NCI-H345 treated with DMSO at 0.1 percent for 48 hours (cell line): ENCODE data around the gene SCYL2.
"Not testable (repeated sequence)": the region's sequence is repeated elsewhere in the genome, so short reads cannot be mapped to it uniquely, and the experiment has no call there.

ENCODE experiments used
- DNase-seq: peaks from one replicate; lab custom pipeline; 2025; ENCODE audit not compliant: unreplicated experiment; lab: John Stamatoyannopoulos, UW

Gene SCYL2

DNA sequence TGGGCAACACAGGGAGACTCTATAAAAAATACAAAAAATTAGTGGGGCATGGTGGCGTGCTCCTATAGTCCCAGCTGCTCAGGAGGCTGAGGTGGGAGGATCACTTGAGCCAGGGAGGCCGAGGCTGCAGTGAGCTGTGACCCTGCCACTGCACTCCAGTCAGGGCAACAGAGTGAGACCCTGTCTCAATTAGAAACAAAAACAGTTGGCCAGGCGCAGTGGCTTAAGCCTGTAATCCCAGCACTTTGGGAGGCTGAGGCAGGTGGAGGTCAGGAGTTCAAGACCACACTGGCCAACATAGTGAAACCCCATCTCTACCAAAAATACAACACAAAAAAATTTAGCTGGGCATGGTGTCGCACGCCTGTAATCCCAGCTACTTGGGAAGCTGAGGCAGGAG is 1.9 kb upstream of the SCYL2 start:
- DNase-seq: not testable (repeated sequence)

DNA sequence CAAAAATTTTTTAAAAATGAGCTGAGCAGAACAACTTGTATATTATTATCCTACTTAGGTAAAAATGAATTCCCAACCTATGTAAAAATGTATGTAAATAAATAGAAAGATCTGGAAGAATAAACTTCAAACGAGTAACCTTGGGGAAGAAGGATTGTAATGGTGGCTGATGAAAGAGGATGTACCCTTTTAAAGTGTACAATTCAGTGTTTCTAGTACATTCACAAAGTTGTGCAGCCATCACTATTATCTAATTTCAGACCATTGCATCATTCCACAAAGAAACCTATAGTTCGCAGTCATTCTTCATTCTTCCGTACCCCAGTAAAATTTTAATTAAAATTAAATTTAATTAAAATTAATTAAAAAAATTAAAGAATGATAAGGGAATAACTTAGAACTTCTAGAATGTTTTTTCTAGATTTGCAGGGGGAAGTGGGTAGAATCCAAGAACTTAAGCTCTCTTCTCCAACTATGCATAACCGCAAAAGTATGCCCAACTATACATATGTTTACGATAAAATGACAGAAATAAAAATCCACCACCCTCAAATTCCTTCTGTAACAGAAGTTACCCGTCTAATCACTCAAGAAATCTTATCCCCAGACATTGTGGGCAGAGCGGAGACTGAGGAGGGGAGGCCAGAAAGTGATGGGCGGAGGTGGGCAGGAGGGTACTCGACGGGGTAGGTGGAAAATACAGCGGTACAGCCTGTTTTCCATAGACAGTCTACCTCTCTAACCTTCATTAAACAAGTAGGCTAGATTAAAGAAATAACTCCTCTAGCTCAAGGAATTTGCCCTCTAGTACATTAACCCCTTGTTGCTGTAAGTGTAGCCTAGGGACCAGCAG is 1.0 kb upstream of the SCYL2 start:
- DNase-seq: no peak

DNA sequence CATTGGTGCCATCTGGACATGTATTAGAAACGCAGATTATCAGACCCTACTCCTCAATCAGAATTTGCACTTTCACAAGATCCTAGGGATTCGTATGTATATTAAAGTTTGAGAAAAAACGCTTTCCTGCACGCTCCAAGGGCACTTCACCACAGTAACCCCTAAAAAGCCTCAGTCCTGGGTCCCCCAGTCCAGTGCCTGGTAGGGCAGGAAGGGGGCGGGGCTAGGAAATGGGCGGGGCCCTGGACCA is 467 bp upstream of the SCYL2 start:
- no peak for DNase-seq

DNA sequence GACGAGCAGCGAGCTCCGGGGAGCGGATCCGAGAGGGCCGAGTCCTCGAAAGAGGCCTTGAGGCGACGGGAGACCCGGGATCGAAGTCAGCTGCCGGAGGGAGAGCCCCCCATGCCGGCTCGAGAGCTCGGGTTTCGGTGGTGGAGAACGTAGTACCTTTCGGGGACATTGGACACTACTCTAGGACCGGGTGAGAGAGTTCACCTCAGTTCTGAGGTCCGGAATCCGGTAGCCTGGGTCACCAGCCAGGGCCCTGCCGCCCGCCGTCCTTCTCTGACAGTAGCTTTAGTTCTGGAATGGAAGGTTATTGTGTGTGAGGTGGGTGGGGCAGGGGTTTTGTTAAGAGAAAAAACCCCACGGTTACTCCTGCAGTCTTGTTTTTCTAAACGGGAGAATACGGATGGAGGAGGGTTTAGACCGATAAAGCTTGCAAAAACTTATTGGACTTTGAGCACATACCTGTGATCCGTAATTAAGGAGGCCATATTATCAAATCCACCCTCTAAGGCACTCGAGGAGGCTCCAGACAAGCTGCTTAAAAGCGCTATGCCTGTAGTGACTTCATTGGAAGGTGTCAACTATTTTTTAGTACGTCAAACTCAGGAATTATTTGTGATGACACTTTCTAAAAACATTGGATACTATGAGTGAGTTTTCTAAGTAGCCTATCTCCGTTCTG is 765 bp downstream of the SCYL2 start:
- no peak for DNase-seq

DNA sequence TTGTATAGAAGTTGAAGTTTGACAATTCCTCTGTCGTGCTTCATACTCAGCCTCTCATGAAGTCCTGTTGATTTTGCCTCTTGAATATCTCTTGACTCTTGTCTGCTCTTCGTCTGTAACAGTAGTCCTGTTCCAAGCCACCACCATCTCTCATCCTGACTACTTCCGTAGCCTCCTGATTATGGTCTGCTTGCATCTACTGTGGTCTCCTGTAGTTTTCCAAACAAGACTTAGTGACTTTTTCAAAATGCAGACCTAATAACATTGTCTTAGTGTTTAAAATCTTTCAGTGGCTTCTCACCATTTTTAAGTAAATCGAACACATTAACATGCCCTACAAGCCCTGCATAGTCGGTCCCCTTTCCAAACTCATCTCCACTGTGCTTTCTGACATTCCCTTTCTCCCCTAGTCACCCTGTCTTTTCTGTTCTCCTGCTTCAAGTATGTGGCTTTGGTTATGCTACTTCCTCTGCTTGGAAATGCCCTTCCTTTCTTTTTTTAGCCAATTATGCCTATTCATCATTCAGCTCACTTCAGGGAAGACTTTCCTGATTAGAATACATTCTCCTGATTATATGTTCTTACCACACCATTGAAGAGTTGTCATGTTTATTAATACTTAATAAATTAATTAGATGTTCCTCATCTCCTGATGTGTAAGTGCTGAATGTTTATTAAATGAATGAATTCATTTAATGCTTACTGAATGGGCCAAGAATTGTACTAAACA is 2.0 kb downstream of the SCYL2 start:
- no peak for DNase-seq

DNA sequence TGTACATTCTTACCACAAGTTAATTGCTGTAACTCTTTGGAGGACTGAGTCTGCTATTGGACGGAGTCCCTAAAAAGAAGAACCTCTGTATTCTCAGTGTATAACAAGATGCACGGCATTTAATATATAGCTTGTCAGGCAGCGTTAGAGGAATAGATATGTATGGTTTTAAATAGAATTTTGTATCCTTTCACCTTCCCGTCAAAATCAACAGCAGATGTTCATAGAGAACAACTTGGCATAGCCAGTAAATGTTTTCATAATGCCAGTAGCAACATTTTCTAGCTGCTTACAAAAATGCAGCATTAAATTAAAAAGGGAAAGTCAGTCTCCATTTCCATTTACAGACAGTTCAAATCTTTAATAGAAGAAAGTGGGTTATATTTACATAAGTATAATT is 6.8 kb downstream of the SCYL2 start:
- DNase-seq: no peak

DNA sequence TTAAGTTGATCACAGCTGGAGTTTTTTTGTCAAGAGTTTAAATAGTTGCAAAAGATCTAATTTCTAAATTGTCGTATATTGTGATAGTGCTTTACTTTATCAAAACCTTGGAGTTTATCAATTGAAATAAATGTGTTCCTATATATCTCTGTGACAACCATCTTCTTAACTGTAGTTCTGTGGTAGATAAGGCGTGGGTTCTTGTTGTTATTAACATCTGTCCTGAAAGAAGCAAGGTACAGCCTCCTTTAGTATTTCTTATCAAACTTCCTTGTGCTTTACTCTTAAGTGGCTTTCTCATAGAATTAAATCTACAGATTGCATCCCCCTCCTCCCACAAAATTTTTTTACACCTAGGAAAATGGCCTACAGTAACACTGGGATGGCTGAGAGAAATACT is 7.3 kb downstream of the SCYL2 start:
- no peak for DNase-seq

DNA sequence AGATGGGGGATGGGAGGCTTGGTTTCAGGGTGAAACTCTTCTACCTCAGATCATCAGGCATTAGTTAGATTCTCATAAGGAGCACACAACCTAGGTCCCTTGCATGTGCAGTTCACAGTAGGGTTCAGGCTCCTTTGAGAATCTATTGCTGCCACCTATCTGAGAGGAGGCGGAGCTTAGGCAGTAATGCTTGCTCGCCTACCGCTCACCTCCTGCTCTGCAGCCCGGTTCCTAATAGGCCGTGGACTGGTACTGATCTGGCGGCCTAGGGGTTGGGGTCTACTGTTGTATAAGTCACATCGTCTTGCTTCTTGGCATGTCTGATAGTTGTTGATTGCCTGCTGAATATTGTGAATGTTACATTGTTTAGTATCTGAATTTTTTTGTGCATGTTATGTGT is 12.2 kb downstream of the SCYL2 start:
- DNase-seq: no peak

DNA sequence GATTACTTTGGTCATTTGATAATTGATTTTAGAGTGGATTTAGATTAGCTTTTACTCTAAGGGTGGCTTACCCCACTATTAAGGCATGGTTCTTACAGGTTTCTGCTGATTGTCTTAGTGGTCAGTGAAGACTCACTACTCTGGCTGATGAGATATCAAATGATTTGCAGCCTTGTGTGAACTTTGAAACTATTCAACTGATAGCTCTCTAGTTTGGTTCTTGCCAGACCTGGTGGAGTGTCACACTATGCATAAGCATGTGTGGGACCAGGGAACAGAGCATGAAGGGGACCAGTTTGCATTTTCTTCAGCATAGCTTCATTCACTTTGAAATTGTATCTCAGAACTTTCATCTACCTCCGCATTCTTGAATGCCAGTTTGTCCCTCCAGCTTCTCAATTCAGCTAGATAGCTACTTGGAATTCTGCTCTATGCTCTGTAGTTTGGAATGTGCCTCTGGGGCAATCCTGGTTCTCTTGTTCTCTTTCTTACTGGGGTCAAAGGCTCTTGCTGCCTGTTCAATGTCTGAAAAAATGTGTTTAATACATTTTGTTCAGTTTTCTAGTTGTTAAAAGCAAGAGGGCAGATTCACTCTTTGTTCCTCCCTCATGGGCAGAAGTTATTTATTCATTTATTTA is 12.7 kb downstream of the SCYL2 start:
- DNase-seq: no peak

DNA sequence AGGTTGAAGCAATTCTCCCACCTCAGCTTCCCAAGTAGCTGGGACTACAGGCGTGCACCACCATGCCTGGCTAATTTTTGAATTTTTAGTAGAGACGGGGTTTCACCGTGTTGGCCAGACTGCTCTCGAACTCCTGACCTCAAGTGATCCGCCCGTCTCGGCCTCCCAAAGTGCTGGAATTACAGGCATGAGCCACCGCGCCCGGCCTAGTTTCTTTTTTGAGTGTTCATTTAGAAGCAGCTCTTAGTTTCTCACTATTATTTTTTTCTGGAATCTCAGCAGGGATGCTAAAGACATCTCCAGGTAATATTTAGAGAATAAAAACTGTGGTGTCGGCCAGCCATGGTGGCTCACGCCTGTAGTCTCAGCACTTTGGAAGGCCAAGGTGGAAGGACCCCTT is 17.6 kb downstream of the SCYL2 start:
- not testable (repeated sequence) for DNase-seq

DNA sequence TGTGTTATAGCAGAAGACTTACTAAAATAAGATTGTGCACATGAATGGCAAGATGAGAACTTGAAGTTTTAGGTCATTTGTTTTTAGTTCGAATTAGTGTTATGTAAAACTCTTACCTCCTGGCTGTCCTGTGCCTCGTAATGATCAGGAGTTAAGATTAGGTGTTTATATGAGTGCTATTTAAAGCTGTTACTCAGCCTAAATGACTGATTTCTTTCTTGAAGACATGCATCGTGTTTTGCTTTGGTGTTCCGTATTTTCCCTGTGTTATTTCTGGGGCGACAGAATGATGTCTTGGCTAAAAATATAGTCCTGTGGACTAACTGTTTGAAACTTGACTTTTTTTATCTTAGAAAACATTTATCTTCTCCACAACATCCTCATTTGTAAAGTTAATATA is 22.1 kb downstream of the SCYL2 start:
- DNase-seq: no peak

DNA sequence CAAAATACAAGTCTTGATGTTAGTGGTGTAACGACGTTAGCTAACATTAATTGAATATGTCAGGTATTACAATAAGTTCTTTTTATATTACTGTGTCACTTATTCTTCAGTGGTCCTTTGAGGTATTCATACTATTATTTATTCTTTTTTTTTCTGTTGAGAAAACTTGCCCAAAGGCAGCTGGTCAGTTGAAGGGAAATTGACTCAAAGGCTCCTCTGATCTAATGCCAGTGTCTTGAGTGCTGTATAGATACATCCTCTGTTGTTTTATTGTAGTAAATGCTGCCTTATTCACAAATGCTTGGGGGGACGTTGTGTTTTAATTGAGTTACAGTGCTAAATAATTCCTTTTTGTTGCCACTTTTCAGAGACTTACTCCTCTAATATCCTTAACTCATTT is 23.0 kb downstream of the SCYL2 start:
- no peak for DNase-seq

DNA sequence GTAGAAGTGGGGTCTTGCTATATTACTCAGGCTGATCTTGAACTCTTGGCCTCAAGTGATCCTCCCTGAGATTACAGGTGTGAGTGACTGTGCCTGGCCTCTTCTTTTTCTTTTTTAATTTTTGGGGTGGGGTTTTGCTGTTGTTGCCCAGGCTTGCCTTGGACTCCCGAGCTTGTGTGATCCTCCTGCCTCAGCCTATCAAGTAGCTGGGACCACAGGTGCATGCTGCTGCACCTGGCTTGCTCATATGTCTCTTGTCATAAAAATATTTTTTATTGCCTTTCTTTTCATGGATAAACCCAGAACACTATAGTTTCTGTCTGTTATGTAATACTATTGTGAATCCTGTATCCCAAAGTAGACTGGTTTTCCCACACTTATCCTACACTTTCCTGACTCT is 26.0 kb downstream of the SCYL2 start:
- no peak for DNase-seq

DNA sequence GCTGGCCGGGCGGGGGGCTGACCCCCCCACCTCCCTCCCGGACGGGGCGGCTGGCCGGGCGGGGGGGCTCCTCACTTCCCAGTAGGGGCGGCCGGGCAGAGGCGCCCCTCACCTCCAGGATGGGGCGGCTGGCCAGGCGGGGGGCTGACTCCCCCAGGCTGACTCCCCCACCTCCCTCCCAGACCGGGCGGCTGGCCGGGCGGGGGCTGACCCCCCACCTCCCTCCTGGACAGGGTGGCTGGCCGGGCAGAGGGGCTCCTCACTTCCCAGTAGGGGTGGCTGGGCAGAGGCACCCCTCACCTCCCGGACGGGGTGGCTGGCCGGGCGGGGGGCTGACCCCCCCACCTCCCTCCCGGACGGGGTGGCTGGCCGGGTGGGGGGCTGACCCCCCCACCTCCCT is 27.4 kb downstream of the SCYL2 start:
- not testable (repeated sequence) for DNase-seq

DNA sequence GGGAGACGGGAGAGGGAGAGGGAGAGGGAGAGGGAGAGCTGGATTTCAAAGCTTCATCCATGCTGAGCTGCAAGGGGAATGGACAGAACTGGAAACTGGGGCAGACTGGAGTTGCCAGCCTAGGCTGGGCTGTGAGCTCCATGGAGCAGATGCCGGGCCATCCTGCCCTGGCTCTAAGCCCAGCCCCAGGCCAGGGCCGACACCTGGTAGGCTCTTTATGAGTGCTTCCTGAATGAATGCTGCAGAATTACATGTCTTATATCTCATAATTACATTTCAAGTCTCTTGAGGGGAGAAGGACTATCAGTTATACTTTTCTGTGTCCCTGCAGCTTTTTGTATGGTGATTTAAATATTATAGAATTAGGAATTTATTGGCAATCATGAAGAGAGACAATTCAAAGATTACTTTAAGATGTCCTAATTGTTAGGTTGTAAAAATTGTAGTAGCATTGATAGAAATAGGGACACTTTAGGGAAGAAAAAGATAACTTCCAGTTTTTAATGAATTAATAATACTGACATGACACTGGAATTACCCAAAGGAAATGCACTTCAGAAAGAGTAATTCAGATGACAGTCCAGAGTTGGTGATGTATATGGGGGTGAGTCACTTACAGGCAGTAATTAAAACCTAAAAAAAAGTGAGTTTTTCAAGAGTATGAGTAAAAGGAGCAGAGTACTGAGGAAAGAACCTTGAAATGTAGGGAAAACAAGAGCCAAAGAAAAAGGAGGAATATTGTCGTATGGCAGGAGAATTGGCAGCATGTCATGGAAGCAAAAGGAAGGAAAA is 29.0 kb downstream of the SCYL2 start:
- DNase-seq: no peak

DNA sequence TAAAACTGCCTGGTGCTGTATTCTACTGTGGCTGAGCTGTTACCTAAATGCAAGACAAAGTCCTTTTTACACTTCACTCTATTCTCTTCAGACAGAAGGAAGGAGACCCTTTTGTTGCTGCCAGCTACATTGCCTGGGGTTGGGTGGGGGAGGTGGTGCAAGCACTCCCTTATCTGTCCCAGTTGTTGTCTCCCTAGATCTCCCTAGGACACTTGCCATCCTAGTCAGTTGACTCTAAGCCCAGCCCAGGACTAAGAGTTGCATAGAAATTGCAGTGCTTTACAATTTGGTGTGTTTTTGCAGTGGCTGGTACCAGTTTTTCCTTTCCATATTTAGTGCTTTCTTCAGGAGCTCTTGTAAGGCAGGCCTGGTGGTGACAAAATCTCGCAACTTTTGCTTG is 35.1 kb downstream of the SCYL2 start:
- no peak for DNase-seq

DNA sequence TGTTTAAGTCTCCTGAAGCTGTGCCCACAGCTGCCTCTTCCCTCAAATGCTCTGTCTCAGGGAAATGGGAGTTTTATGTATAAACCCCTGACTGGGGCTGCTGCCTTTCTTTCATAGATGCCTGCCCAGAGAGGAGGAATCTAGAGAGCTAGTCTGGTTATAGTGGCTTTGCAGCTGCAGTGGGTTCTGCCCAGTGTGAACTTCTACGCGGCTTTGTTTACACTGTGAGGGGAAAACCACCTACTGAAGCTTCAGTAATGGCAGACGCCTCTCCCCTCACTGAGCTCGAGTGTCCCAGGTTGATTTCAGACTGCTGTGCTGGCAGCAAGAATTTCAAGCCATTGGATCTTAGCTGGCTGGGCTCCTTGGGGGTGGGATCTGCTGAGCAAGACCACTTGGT is 36.9 kb downstream of the SCYL2 start:
- no peak for DNase-seq

DNA sequence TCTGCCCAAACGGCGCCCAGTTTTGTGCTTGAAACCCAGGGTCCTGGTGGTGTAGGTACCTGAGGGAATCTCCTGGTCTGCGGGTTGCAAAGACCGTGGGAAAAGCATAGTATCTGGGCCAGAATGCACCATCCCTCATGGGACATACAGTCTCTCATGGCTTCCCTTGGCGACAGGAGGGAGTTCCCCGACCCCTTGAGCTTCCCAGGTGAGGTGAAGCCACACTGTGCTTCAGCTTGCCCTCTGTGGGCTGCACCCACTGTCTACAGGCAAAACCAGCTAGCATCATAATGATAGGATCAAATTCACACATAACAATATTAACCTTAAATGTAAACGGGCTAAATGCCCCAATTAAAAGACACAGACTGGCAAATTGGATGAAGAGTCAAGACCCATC is 37.4 kb downstream of the SCYL2 start:
- DNase-seq: not testable (repeated sequence)

DNA sequence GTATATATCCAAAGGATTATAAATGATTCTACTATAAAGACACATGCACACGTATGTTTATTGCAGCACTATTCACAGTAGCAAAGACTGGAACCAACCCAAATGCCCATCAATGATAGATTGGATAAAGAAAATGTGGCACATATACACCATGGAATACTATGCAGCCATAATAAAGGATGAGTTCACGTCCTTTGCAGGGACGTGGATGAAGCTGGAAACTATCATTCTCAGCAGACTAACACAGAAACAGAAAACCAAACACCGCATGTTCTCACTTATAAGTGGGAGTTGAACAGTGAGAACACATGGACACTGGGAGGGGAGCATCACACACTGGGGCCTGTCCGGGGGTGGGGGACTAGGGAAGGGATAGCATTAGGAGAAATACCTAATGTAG is 41.2 kb downstream of the SCYL2 start:
- DNase-seq: not testable (repeated sequence)

DNA sequence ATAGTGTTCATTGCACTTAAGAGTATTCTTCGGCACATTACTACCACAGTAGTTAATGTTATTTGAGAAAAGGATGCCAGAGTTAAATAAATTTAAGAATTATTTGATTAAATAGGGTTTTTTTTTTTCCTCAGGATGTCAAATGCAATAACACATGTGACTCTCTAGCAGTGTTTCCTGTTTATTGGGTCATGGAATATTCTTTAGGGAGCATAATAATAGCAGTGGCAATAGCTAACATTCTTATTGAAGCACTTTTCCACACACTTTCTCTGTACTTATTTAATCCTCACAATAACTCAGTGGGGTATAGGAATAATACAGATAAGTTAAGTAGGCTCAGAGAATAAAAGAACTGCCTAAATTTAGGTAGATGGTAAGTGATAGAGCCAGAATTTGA is 44.3 kb downstream of the SCYL2 start:
- no peak for DNase-seq

DNA sequence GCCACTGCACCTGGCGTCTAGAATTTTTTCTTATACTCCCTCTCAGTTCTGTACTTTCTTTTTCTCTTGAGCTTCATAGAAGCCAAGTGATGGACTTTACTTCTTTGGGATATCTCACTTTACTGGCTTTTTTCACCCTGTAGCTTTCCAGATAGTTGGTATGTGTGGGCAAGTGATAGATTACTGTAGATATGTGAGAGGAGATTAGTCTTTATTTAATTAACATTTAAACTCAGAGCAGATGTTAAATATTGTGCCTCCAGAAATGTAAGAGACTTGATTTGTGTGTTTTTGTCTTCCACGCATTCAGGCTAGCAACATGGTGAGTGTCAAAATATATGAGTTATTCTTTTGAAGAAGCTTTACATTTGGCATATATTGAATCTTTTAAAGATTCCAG is 50.4 kb downstream of the SCYL2 start:
- DNase-seq: no peak
